Measurements from ENCODE around the gene PRDM16. TPM values are rescaled to one million over a fixed set of nuclear protein-coding genes. Genes with fewer than 3 reads are reported as not detected.

The PRDM16 gene
- total RNA-seq, 1 donor from 2014 or later: 0.79 TPM

GRCh38 chr1:3034162-3034561, 34.8 kb upstream of the PRDM16 start:
- no peak for TF ChIP-seq CTCF (IDR thresholded peaks at IDR 0.05; ENCODE audit: insufficient read depth, low read length, severe bottlenecking)
- Histone ChIP-seq H3K36me3 (ENCODE audit: control insufficient read depth, insufficient read depth, low read length) (no peaks in the 10 kb centered on the region), H3K4me3 (ENCODE audit: low read depth, low read length) (no peak overlapping the region), H3K27me3 (ENCODE audit: control insufficient read depth, insufficient read depth, low read length) (no peaks in the 10 kb centered on the region)
- DNase-seq (ENCODE audit: low read depth) (no peak), FAIRE-seq (no peak)

DNA sequence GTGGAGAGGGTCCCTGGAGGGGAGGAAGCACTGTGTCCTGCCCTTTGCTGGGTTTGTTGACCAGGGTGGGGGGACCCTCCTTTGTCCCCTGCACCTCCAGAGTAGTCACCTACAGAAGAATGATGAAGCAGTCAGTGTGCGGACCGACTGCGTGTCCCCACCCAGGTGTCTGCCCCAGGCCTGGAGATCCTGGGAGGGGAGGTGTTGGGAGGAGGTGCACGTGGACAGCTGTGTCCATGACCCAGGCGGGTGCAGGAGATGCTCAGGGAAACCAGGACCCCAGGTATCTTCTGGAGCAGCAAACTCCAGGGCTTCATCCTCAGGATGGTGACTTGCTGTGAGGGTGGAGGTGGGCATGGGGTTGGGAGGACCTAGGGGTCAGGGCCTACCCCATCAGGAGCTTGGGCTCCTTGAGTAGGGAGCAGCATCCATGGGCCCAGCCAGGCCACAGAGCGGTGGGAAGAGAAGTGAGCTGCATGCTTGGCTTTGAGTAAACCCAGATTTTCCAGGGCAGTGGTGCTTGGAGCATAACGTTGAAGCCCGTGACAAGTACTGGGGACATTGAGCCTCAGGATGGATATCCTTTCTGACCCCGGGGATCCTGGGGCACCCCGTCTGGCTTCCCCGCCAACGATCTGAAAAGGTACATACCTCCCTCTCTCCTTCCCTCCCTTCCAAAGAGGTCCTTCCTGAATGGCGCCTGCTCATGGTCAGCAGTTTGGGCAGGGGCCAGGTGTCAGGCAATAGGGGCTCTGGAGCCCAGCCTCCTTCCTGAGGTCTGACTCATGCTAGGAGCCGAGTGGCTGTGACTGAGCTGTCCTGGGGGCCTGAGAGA, 34.1 kb upstream of the PRDM16 start:
- H3K4me3 ChIP-seq (ENCODE audit: low read depth, low read length): no peak overlapping the region
- no peak for FAIRE-seq
- no peak for DNase-seq (ENCODE audit: low read depth)
- no peak for TF ChIP-seq CTCF (IDR thresholded peaks at IDR 0.05; ENCODE audit: insufficient read depth, low read length, severe bottlenecking)
- H3K36me3 ChIP-seq (ENCODE audit: control insufficient read depth, insufficient read depth, low read length): no peaks in the 10 kb centered on the region
- H3K27me3 ChIP-seq (ENCODE audit: control insufficient read depth, insufficient read depth, low read length): no peaks in the 10 kb centered on the region

DNA sequence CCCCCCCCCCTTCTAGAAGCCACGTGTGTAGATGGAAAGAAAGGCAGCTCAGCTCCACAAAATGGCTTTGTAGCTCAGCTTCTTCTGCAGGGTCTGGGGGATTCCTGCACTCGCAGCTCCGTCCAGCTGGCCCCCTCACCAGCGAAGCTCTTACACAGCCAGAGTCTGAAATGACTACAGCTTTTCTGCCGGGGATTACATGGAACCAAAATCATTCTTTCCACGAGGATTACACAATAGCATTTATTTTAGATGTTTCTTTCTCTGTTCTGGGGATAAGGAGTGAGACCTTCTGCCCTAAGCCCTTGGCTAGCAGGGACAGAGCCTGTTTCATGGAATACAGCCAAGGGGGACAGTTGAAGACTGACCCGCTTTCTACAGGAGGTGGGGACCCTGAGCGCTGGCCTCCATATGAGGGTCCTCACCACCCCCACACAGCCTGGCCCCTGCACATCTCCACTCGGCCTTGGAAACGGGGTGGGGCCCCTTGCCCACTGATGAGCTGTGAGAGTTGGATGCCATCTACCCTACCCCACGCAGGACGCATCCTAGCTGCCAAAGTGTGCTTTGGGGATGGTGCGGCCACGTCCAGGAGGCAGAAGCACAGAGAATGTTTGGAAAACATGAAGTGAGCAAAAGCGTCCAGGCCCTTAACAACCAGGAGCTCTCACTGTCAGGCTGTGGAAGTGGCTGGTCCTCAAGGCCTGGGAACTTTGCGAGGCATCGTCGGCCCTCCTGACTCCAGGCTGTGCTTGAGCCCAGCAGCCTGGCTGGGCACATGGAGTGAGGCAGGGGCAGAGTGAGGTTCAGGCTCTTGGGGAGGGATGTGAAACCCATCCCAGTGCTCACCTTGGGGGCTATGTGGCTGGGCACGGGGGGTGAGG, 33.2 kb upstream of the PRDM16 start:
- Histone ChIP-seq H3K27me3 (ENCODE audit: control insufficient read depth, insufficient read depth, low read length) (no peaks in the 10 kb centered on the region), H3K36me3 (ENCODE audit: control insufficient read depth, insufficient read depth, low read length) (no peaks in the 10 kb centered on the region), H3K4me3 (ENCODE audit: low read depth, low read length) (no peak overlapping the region)
- no peak for TF ChIP-seq CTCF (IDR thresholded peaks at IDR 0.05; ENCODE audit: insufficient read depth, low read length, severe bottlenecking)
- FAIRE-seq (no peak), DNase-seq (ENCODE audit: low read depth) (no peak)

DNA sequence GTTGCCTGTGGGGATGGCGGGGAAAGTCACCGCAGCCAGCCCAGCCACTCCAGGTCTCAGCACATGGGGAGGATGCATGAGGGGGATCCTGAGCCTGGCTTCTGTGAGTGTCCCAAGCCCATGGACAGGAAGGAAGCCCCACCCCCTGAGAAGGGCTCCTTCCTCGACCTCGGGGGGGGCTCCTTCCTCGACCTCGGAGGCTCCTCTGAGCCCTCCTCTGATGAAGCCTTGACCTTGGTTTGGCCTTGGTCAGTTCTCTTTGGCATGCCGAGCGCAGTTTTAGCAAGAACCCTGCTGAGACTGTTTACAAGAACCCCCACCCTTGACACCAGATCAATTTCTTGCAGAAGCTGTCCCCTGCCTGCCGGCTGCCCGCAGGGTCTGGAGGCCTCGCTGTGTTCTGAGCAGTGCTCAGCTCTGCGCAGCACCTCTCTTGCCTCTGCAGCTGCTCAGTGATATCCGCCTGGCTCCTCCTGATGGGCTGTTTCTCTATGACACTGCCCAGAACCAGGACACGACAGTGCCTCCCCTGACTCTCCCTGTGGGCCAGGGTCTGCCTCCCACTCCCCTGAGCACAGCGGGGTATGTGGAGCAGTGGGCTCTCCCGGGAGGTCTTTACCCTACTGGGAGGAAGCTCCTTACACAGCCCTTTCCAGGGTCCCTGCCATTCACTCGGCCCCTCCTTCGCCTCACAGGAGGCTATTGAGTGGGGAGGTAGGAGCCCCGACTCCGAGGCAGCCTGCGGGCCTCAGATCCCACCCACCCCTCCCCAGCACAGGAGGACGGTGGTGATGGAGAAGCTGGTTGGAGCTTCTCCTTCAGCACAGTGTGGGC, 32.3 kb upstream of the PRDM16 start:
- Histone ChIP-seq H3K36me3 (ENCODE audit: control insufficient read depth, insufficient read depth, low read length) (no peaks in the 10 kb centered on the region), H3K27me3 (ENCODE audit: control insufficient read depth, insufficient read depth, low read length) (no peaks in the 10 kb centered on the region), H3K4me3 (ENCODE audit: low read depth, low read length) (no peak overlapping the region)
- FAIRE-seq (no peak), DNase-seq (ENCODE audit: low read depth) (no peak)
- no peak for TF ChIP-seq CTCF (IDR thresholded peaks at IDR 0.05; ENCODE audit: insufficient read depth, low read length, severe bottlenecking)

- DNase-seq (ENCODE audit: low read depth) (no peak), FAIRE-seq (no peak)
- no peak for TF ChIP-seq CTCF (IDR thresholded peaks at IDR 0.05; ENCODE audit: insufficient read depth, low read length, severe bottlenecking)
- Histone ChIP-seq H3K4me3 (ENCODE audit: low read depth, low read length) (no peak overlapping the region), H3K27me3 (ENCODE audit: control insufficient read depth, insufficient read depth, low read length) (no peaks in the 10 kb centered on the region), H3K36me3 (ENCODE audit: control insufficient read depth, insufficient read depth, low read length) (no peaks in the 10 kb centered on the region)
Measured at GRCh38 chr1:3037281-3038040, 31.5 kb upstream of the PRDM16 start.

All from bronchial epithelial cell (primary cell).